Fibroblast of skin of right biceps (primary cell): ENCODE measurements around the gene EFNA2.
"Not testable (repeated sequence)": the region's sequence is repeated elsewhere in the genome, so short reads cannot be mapped to it uniquely, and the experiment has no call there.

Source experiments
- DNase-seq: peaks from one replicate; pipeline ENCODE4 v3.0.0-alpha.2; 2013

Gene EFNA2

DNA sequence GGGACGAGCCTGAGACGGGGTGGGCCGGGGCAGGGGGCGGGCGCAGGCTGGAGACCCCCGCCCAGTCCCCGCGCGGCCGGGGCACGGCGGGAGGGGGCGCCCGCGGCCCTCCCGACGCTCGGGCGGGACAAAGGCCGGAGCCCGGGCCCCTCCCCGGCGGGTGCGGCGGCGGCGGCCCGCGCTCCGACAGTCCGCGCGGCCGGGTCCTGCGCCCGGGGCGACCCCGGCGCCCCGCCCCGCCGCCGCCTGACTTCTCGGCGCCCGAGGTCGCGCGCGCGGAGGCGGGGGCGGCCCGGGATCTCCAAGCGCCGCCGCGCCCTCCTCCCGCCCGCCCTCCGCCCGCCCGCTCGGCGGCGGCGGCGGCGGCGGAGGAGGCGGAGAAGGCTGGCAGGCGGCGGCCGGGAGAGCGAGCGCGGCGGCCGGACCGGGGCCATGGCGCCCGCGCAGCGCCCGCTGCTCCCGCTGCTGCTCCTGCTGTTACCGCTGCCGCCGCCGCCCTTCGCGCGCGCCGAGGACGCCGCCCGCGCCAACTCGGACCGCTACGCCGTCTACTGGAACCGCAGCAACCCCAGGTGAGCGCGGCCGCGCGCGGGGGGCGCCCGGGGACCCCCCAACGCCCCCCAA, at the start of gene EFNA2:
Gene EFNA2 (plus strand): TSS at position 137 of the 624 bp plus-strand sequence. CDS start 296 bp downstream, at position 433.
- no peak for DNase-seq

DNA sequence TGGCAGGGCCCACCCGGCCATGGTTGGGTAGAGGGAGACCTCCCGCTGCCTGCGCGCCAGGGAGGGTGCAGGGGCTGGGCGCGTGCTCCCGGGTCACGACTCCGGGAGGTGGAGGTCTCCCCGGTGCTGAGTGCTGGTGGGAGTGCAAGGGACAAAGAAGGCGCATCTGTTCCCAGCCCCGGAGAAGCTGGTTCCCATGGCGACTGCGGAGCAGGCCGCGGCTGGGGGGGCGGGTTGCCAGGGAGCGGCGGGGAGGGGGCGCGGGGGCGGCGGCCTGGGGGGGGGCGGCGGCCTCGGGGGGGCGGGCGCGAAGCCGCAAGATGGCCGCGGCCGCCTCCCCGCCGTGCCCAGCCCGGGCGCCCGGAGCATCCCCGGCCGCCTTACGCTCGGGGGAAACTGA, 49.1 kb upstream of the EFNA2 start:
- DNase-seq = no peak

DNA sequence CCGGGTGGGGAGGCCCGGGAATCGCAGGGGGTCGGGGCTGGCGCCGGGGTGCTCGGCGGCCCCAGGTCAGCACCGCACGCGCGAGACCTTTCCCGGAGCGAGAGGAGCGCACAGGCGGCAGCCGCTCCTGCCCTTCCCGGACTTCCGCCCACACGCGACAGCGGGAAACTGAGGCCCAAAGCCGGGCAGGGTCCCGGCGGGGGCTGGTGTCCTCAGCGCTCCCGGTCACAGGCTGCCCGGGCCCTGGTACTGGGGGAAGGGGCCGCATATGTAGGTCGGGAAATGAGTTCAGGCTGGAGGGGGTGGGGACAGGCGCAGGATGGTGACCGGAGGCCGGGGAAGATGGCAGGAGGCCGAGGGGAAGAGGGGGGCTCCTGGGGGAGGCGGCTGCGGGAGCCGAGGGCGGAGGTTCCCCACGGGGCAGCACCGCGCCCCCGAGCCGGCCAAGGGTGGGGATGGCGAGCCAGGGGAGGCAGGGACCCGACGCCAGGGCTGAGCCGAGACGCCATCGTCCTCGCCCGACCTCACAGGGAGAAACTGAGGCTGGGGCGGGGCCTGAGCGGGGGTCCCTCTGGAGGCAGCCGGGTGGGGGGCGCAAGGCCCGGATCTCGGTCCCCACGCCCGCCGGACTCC, 48.5 kb upstream of the EFNA2 start:
- peak; percentile 35 for DNase-seq

DNA sequence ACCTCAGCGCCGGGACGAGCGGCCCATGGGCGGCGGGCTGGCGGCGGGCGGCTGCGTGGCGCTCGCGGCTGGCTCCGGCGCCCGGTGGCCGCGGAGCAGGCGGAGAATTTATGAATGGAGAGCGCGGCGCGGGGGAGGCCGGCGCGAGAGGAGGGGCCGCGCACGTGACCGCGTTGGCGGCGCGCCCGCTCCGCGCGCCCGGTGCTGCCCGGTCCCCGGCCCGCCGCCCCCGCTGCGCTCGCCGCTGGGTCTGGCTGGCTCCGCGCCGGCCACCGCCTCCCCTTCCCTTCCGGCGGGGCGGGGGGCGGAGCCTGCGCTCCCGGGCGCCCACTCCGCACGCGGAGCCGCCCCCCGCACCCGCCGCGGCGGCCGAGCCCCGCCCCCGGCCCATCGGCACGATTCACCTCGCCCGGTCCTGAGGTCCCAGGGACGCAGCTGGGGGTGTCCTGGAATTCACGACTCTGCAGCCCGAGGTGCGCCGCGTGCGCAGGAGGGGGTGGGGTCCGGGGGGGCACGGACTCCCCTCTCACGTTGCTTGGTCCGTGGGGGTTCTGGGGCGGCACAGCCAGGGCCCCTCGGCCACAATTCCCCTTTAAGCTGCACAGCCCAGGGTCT, 47.8 kb upstream of the EFNA2 start, which contains the start of gene CBARP:
Gene CBARP (minus strand): TSS at position 252 of the 615 bp plus-strand sequence. CDS start 1,905 bp downstream, outside the sequence.
- peak; percentile 49 for DNase-seq

DNA sequence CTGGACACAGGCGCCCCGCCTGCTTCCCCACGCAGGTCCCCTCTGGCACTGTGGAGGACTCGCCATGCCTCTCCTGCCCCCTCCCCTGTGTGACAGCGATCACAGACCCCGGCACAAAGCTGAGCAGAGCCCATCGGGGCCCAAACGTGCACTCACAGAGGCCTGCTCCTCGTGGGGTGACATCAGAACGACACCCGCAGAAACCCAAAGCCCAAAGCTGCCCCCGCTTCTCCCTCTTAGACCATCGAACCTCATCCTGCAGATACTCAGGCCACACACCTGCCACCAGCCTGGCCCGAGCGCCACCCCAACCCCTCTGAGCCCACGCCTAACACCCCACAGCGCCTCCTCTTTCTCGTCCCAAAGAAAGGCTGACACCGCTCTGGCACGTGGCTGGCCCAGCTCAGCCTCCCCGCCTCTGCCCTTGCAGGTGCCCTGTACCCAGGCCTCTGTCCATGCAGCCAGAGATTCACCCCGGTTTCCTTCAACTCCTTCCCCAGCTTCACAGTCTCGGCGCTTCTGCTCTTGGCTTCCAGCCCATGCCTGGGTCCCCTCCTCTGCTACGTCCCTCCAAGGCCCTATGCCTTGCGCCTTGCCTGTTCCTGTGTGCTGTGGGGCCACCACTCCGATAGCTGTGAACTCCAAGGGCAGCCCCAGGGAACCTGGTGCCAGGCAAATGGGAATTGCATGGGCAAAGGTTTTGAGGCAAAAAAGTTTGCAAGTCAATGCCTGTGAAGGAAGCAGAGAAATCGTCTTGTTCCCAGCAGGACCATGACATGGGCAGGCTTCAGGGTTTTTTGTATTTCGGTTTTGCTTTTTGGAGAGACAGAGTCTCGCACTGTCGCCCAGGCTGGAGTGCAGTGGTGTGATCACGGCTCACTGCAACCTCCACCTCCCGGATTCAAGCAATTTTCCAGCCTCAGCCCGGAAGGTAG, 47.0 kb upstream of the EFNA2 start:
- DNase-seq = no peak

DNA sequence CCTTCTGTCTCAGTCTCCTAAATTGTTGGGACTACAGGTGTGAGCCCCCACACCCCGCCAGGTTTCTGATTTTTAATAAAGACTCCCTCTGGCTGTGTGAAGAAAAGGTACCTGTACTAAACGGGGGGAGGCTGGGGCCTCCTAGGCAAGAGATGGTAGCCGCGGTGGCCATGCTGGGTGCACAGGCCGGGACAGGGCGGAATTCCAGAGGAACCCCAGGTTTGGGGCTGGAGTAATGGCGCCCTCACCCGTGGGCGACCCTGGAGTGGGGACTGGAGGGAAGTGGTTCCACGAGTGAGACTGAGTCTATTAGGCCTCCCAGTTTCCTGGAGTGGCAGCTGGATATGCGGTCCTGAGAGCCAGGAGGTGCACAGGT, 46.3 kb upstream of the EFNA2 start:
- DNase-seq = no peak

DNA sequence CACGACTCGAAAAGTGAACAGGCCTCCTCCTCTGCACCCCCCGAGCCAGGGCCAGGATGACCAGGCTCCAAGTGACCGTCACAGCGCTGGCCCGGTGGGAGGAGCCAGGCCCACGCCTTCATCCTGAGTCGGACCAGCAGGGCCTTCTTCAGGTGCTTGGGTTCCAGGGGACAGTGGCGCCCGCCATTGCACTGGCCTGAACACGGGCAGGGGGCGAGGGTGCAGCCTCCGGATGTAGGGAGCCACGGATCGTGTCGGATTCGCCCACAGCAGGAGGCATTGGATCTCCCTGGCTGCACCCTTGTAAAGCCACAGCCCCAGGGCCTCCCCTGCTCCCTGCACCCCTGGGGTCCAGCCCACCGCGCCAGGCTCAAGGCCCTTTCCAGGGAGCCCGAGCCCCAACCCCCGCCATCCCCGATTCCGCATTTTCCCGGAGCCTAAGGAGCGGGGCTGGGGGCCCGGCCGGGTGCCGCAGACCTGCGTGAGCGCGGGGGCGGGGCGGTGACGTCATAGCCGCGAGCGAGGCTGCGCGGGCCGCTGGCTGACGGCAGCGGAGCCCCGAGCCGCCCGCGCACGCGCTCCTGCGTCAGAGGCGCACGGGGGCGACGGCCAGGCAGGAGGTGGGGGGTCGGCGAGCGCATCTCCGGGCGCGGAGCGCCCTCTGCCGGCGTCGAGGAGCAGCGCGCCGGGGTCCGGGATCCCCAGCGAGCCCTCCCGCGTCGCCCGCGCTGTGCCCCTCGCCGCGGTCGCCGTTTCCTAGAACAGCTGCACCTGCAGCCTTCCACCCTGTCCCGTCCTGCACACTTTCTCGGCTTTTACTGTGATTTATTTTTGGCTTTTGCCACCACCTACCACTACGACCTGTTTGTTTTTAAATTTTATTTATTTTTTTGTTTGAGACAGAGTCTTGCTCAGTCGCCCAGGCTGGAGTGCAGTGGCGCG, 45.6 kb upstream of the EFNA2 start:
- DNase-seq = peak; percentile 91

DNA sequence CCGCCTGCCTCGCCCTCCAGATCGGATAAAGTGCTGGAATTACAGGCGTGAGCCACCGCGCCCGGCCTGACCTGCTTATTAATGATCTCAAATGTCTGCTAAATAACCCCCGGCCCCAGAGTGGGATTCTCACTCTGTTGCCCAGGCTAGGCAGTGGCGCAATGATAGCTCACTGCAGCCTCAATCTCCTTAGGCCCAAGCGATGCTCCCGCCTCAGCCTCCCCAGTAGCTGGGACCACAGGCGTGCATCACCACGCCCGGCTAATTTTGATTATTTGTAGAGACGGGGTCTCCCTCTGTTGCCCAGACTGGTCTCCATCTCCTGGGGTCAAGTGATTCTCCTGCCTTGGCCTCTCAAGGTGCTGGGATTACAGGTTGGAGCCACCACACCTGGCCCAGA, 44.7 kb upstream of the EFNA2 start:
- DNase-seq = no peak

DNA sequence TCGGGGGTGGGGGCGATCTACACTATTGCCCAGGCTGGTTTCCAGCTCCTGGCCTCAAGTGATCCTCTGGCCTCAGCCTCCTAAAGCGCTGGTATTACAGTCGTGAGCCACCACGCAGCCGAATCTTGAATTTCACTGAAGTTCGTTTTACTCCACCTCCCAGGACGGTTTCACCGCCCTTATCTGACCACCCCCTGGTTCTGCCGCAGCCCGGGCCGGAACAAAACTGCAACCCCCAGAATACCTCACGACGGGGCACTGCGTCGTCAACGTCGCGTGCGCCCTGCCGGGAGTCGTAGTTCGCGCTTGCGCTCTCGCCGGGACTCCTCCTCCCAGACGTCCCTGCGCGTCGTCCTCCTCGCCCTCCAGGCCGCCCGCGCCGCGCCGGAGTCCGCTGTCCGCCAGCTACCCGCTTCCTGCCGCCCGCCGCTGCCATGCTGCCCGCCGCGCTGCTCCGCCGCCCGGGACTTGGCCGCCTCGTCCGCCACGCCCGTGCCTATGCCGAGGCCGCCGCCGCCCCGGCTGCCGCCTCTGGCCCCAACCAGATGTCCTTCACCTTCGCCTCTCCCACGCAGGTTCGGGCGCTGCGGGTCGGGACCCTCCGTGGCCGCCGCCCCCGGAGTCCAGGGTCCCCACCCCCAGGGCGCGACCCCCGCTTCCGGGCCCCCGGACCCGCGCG, 44.1 kb upstream of the EFNA2 start, which contains the start of gene ATP5F1D:
Gene ATP5F1D (plus strand): TSS at position 335 of the 679 bp plus-strand sequence. CDS start 100 bp downstream, at position 435.
- peak; percentile 95 for DNase-seq

DNA sequence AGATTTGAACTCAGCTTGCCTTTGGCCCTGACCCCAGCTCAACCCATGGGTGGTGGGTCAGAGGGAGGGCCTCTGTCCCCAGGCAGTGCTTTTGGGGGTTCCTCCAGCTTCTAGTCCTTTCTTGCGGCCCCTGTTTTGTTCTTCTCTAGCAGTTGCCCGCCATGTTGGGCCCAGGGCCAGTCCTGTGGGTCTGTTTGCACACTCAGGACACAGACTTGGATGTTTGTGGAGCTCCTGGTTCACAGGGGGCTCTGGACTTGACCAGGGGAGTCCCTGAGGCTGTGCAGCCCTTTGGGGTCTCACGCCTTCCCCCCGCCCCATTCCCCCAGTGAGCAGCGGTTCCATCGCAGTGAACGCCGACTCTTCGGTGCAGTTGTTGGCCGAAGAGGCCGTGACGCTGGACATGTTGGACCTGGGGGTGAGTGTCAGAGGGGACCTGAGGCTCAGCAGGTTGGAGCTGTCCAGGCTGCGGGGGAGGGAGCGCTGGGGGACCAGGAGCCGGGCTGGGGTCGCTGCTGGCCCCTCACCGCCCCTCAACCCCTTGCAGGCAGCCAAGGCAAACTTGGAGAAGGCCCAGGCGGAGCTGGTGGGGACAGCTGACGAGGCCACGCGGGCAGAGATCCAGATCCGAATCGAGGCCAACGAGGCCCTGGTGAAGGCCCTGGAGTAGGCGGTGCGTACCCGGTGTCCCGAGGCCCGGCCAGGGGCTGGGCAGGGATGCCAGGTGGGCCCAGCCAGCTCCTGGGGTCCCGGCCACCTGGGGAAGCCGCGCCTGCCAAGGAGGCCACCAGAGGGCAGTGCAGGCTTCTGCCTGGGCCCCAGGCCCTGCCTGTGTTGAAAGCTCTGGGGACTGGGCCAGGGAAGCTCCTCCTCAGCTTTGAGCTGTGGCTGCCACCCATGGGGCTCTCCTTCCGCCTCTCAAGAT, 41.6 kb upstream of the EFNA2 start:
- peak; percentile 82 for DNase-seq

DNA sequence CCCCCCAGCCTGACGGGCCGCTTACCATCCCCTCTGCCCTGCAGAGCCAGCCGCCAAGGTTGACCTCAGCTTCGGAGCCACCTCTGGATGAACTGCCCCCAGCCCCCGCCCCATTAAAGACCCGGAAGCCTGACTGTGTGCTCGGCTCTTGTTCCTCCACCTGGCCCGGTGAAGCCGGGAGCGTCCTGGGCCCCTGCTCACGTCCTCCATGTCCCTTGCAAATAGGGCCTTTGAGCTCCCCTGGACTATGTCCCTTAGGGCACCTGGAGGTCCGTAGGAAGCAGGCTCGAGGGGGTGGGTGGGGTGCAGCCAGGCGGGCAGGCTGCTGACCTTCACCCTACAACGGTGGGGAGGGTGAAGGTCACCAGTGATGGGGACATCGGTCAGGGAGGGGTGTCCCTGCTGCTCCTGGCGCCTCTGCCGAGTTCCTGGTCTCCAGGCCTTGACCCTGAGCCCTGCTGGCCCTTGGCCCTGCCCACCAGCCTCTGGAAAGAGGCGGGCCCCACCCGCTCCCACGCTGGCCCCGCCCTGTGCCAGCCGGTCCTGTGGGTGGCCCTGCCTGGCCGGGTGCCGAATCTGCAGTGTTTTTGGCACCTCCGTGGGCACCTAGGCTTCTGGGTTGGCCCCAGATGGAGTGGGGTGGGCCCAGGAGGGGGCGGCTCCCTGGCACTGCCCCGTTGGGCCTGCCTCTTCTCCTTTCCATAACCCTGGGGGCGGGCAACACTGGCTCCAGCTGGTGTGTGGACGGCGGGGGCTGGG, 40.8 kb upstream of the EFNA2 start:
- DNase-seq = no peak

DNA sequence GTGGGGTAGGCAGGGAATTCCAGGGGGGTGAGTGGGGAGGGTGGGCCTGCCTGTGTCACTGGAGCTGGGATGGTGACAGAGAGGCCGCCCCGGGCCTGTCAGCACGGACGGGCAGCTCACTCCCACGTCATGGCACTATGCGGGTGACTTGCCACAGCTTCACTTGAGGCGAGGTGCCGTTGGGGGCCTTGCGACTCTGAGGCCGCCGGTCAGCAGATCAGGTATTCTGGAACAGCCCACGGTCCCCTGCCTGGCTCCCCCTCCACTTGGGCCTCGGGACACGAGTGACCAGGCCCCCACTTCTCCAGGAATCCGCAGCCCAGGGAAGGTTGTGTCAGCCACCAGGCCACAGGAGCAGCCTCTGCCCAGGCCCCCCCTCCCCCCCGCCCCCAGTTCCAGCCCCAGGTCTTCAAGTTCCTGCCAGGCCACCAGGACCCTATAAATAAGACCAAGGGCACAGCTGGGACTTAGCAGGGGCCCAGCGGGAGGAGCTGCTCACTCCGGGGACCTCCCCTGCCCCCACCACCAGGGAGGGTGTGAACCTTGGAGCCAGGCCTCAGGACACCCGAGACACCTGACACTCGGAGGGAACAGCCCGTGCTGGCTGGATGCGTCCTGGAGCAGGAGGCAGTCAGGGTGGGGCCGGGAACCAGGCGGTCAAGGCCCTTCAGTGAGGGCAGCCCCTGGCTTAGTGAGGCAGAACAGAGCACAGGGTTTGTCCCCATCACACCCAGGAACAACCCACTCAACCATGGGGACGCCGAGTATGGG, 40.0 kb upstream of the EFNA2 start:
- no peak for DNase-seq

DNA sequence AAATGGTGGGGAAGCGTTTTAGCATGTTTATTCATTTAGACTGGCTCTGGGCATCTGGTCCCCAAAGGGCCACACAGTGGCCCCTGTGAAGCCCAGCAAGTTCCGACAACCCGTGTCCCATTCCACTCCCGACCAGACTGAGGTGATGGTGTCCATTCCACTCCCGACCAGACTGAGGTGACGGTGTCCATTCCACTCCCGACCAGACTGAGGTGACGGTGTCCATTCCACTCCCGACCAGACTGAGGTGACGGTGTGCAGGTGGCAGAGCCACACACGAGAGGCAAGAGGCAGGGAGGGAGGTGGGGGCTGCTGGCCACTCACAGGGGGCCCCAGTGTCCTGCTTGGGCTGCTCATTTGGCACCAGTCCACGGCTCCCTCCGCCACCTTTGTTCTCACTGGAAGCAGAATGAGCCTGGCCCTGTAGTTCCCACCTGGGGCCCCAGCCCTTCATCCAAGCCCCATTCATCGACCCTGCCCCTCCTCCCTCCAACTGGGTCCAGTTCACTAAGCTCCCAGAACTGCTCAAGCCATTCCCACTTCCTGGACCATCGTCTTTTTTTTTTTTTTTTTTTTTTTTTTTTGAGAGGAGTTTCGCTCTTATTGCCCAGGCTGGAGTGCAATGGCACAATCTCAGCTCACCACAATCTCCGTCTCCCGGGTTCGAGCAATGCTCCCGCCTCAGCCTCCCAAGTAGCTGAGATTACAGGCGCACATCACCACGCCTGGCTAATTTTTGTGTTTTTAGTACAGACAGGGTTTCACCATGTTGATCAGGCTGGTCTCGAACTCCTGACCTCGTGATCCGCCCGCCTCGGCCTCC, 39.2 kb upstream of the EFNA2 start:
- not testable (repeated sequence) for DNase-seq

DNA sequence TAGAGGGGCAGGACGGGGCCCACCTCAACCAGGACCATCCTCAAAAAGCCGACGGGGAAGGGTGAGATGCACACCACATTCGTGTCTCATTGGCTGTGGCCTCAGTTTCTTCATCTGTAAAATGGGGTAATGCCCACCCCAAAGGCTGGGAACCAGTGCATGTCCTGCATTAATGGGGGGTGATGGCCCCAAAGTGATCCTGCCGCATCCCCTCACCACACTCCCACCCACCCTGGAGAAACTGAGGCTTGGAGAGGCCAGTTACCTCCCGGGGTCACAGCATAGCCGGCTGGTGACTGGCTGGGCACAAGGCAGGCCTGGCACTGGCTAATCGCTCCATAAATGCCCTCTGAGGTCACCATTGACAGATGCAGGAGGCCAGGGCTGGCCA, 37.9 kb upstream of the EFNA2 start:
- DNase-seq = no peak

DNA sequence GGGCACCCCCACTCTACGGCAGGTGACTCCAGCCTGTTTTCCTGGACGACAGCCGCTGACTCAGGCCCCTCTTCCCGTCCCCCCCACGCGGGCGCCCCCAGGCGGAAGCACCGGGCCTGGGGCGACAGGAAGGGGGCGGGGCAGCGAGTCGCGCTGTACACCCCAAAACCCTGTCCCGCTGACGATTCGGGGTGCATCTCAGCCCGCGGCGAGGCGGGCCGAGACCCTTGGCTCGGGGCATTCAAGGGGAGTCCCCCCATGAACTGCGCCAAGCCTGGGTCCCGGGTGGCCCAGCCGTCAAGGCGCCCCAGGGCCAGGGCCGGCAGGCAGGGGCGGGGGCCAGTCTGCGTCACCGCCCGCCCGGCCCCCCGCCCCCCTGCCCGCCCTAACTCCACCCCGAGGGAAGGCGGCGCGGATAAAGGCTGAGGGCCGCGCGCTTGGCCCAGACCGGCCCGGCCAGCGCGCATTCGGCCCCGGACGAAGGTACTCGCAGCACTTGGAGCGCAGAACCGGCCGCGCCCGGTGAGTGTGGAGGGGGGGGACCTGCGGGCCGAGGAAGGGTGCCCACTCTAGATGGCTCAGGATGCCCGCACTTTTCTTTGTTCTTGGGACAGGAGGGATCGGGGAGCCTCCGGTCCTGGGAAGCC, 37.4 kb upstream of the EFNA2 start, which contains the start of gene MIDN:
Gene MIDN (plus strand): TSS at position 445 of the 647 bp plus-strand sequence. CDS start 1,714 bp downstream, outside the sequence.
- peak; percentile 90 for DNase-seq

DNA sequence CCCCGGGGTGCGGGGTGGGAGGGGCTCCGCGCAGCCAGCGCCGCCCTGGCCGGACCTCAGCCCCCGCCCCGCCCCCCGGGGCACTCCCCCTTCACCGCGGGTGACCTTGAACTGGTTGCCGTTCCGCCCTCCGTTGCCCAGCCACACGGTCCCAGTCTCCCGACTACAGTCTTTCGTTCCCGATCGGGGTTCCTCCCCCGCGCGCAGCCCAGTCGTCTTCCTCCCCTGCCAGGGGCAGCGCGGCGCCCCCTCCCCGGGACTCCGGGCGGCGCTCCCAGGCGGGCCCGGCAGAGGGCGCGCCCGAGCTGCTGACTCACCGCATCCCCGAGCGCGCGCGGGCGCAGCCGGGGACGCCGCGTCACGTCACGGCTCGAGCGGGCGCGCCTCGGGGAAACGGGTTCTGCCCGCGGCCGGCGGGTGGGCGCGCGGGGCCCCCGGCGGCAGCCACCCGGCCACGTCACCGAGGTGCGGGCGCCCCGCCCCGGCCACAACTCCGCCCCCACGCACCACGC, 36.8 kb upstream of the EFNA2 start:
- DNase-seq = no peak
